Stimulated activated naive B cell treated with anti-CD40 and anti-IgM and Interleukin-4, amounts not matched to agents 10 μg/mL and 1 μg/mL and 100 μg/mL, for 72 hours (primary cell): ENCODE data around the gene EFNB1.
A peak's percentile ranks its signal among the peaks of the same experiment; 100 is the strongest.

Experiments
- ATAC-seq, 2 donors: fragments of 150-1000 bp; cut with Tn5 transposase; replicated peaks; 2 replicates each; pipeline ENCODE4 v1.10.0; 2021; ENCODE audit warnings: moderate library complexity in 1 of 2
- DNase-seq: peaks from one replicate; pipeline ENCODE4 v3.0.0; 2021
- H3K27ac Mint-ChIP-seq: one replicate; pipeline ENCODE4 v1.8.0; 2022; ENCODE audit warnings: mild to moderate bottlenecking, mixed read lengths
- H3K27me3 Mint-ChIP-seq, 2 donors: one replicate each; pipeline ENCODE4 v1.8.0; 2022; ENCODE audit warnings: mixed read lengths in 2 of 2
- H3K36me3 Mint-ChIP-seq, 2 donors: one replicate each; pipeline ENCODE4 v1.8.0; 2022; ENCODE audit warnings: mixed read lengths in 2 of 2, mild to moderate bottlenecking in 1 of 2
- H3K4me1 Mint-ChIP-seq, 2 donors: one replicate each; pipeline ENCODE4 v1.8.0; 2022; ENCODE audit warnings: mixed read lengths in 2 of 2, mild to moderate bottlenecking in 1 of 2
- H3K4me3 Mint-ChIP-seq, 2 donors: one replicate each; pipeline ENCODE4 v1.8.0; 2022; ENCODE audit warnings: mild to moderate bottlenecking in 2 of 2, mixed read lengths in 2 of 2, moderate library complexity in 1 of 2
- H3K9me3 Mint-ChIP-seq, 2 donors: one replicate each; pipeline ENCODE4 v1.8.0; 2022; ENCODE audit warnings: mixed read lengths in 2 of 2, mild to moderate bottlenecking in 1 of 2

EFNB1 gene

GRCh38 chrX:68822641-68823410, 6.0 kb upstream of the EFNB1 start:
- H3K4me1 Mint-ChIP-seq, result peaks cover 3 to 4% of the 10 kb centered on the region in 2 donors
- H3K9me3 Mint-ChIP-seq, result no peaks in the 10 kb centered on the region
- peak; percentile 72 to 87 for ATAC-seq
- peaks cover 6 to 19% of the 10 kb centered on the region in 2 donors for H3K27me3 Mint-ChIP-seq
- no peaks in the 10 kb centered on the region for H3K36me3 Mint-ChIP-seq
- no peak for DNase-seq
- peak overlapping the region in 1 of 2 donors; percentile 2 for H3K4me3 Mint-ChIP-seq
- no peak overlapping the region for H3K27ac Mint-ChIP-seq

- Mint-ChIP-seq H3K27me3 (peaks cover 6 to 19% of the 10 kb centered on the region in 2 donors), H3K9me3 (no peaks in the 10 kb centered on the region), H3K27ac (no peak overlapping the region), H3K36me3 (no peaks in the 10 kb centered on the region), H3K4me1 (peaks cover 8 to 10% of the 10 kb centered on the region in 2 donors), H3K4me3 (no peak overlapping the region)
- DNase-seq (no peak), ATAC-seq (no peak)
Measured at GRCh38 chrX:68823413-68824151, 5.2 kb upstream of the EFNB1 start.

- Mint-ChIP-seq H3K4me3 (no peak overlapping the region), H3K27me3 (peaks cover 6 to 19% of the 10 kb centered on the region in 2 donors), H3K27ac (no peak overlapping the region), H3K9me3 (no peaks in the 10 kb centered on the region), H3K4me1 (peaks cover 8 to 13% of the 10 kb centered on the region in 2 donors), H3K36me3 (no peaks in the 10 kb centered on the region)
- DNase-seq (no peak), ATAC-seq (no peak)
Measured at GRCh38 chrX:68824152-68824433, 4.7 kb upstream of the EFNB1 start.

GRCh38 chrX:68824565-68825125, 4.2 kb upstream of the EFNB1 start:
- no peak overlapping the region for H3K4me3 Mint-ChIP-seq

GRCh38 chrX:68826113-68826980, 2.5 kb upstream of the EFNB1 start:
- no peak for ATAC-seq
- DNase-seq, result no peak
- no peaks in the 10 kb centered on the region for H3K9me3 Mint-ChIP-seq
- no peak overlapping the region for H3K4me3 Mint-ChIP-seq
- H3K36me3 Mint-ChIP-seq, result no peaks in the 10 kb centered on the region
- H3K27ac Mint-ChIP-seq, result no peak overlapping the region
- peaks cover 10 to 31% of the 10 kb centered on the region in 2 donors for H3K4me1 Mint-ChIP-seq
- peaks cover 3 to 22% of the 10 kb centered on the region in 2 donors for H3K27me3 Mint-ChIP-seq

More at GRCh38 chrX:68824565-68825125, 4.2 kb upstream of the EFNB1 start:
- no peaks in the 10 kb centered on the region for H3K9me3 Mint-ChIP-seq
- H3K4me1 Mint-ChIP-seq, result peaks cover 8 to 14% of the 10 kb centered on the region in 2 donors
- H3K36me3 Mint-ChIP-seq, result no peaks in the 10 kb centered on the region
- no peak for DNase-seq
- no peak for ATAC-seq
- H3K27ac Mint-ChIP-seq, result no peak overlapping the region
- peaks cover 6 to 19% of the 10 kb centered on the region in 2 donors for H3K27me3 Mint-ChIP-seq

GRCh38 chrX:68827256-68827655, 1.6 kb upstream of the EFNB1 start:
- no peaks in the 10 kb centered on the region for H3K36me3 Mint-ChIP-seq
- H3K4me1 Mint-ChIP-seq, result peaks cover 17 to 40% of the 10 kb centered on the region in 2 donors
- ATAC-seq (no peak), DNase-seq (no peak)
- no peaks in the 10 kb centered on the region for H3K9me3 Mint-ChIP-seq
- H3K27me3 Mint-ChIP-seq, result peaks cover 6 to 27% of the 10 kb centered on the region in 2 donors
- H3K4me3 Mint-ChIP-seq, result no peak overlapping the region
- H3K27ac Mint-ChIP-seq, result no peak overlapping the region

- Mint-ChIP-seq H3K36me3 (no peaks in the 10 kb centered on the region), H3K4me1 (peaks cover 15 to 42% of the 10 kb centered on the region in 2 donors), H3K27me3 (peaks cover 6 to 23% of the 10 kb centered on the region in 2 donors), H3K9me3 (no peaks in the 10 kb centered on the region), H3K27ac (no peak overlapping the region), H3K4me3 (peak overlapping the region; percentile 86 to 92)
- DNase-seq, result peak; percentile 62
- peak; percentile 41 to 42 for ATAC-seq
Measured at GRCh38 chrX:68827848-68828624, 785 bp upstream of the EFNB1 start.

GRCh38 chrX:68829582-68830418, 979 bp downstream of the EFNB1 start:
- H3K4me3 Mint-ChIP-seq, result peak overlapping the region; percentile 86 to 92
- H3K27me3 Mint-ChIP-seq, result peaks cover 6 to 17% of the 10 kb centered on the region in 2 donors
- ATAC-seq (no peak), DNase-seq (no peak)
- H3K27ac Mint-ChIP-seq, result no peak overlapping the region
- peaks cover 20 to 50% of the 10 kb centered on the region in 2 donors for H3K4me1 Mint-ChIP-seq
- H3K36me3 Mint-ChIP-seq, result no peaks in the 10 kb centered on the region
- H3K9me3 Mint-ChIP-seq, result no peaks in the 10 kb centered on the region

- H3K4me3 Mint-ChIP-seq, result peak overlapping the region; percentile 86 to 92
- peaks cover 6 to 17% of the 10 kb centered on the region in 2 donors for H3K27me3 Mint-ChIP-seq
- no peaks in the 10 kb centered on the region for H3K36me3 Mint-ChIP-seq
- H3K4me1 Mint-ChIP-seq, result peaks cover 20 to 50% of the 10 kb centered on the region in 2 donors
- H3K27ac Mint-ChIP-seq, result peak overlapping the region; percentile 20
- DNase-seq (no peak), ATAC-seq (no peak)
- no peaks in the 10 kb centered on the region for H3K9me3 Mint-ChIP-seq
Measured at GRCh38 chrX:68830419-68831404, 1.9 kb downstream of the EFNB1 start.

- no peak for DNase-seq
- Mint-ChIP-seq H3K27ac (no peak overlapping the region), H3K4me3 (peak overlapping the region in 1 of 2 donors; percentile 25), H3K9me3 (no peaks in the 10 kb centered on the region), H3K27me3 (peaks cover 6 to 17% of the 10 kb centered on the region in 2 donors), H3K36me3 (no peaks in the 10 kb centered on the region), H3K4me1 (peaks cover 20 to 51% of the 10 kb centered on the region in 2 donors)
- no peak for ATAC-seq
Measured at GRCh38 chrX:68831405-68832100, 2.7 kb downstream of the EFNB1 start.

- no peaks in the 10 kb centered on the region for H3K9me3 Mint-ChIP-seq
- peak; percentile 76 to 78 for ATAC-seq
- H3K4me1 Mint-ChIP-seq, result peaks cover 20 to 56% of the 10 kb centered on the region in 2 donors
- H3K4me3 Mint-ChIP-seq, result peak overlapping the region in 1 of 2 donors; percentile 23
- H3K27ac Mint-ChIP-seq, result no peak overlapping the region
- H3K27me3 Mint-ChIP-seq, result peaks cover 6 to 17% of the 10 kb centered on the region in 2 donors
- DNase-seq, result peak; percentile 49
- peaks cover 4% of the 10 kb centered on the region in 2 donors for H3K36me3 Mint-ChIP-seq
Measured at GRCh38 chrX:68832101-68832416, 3.2 kb downstream of the EFNB1 start.
